ENCODE results near the gene KRTAP15-1.

The KRTAP15-1 gene

DNA sequence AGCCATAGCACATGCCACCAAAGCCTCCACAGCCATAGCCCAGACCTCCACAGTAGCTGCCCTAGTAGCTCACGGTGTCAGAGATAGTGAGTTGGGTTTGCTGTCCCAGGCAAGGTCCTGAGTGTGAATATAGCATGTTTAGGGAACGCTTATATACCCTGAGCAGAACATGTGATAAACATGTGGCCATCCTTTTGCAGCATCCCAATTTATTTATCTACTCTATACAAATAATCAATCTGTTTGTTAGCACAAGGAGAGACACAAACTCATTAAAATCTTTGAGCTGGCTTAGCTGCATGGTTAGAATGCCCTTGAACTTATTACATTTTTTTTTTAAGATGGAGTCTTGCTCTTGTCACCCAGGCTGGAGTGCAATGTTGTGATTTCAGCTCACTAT lies 47.3 kb downstream of the KRTAP15-1 start, which contains the start of gene KRTAP19-2:
TSS of gene KRTAP19-2 (minus strand) at position 101 of the 400 bp plus-strand sequence. CDS start at position 13, 88 bp downstream.
- no peak for DNase-seq (ENCODE audit: low read depth)

Data from fibroblast of the conjunctiva (primary cell).